Testis (tissue), 2 donors: ENCODE measurements around the gene RDH13.
"Not testable (repeated sequence)": the region's sequence is repeated elsewhere in the genome, so short reads cannot be mapped to it uniquely, and the experiment has no call there.

Source experiments
- POLR2A ChIP-seq: fragments of 450-650 bp; IDR thresholded peaks from one replicate; pipeline ENCODE4 v1.6.1; 2017; ENCODE audit warnings: antibody characterized with exemption, mild to moderate bottlenecking, moderate library complexity
- TF ChIP-seq, protein P1 (sequence below), 3 experiments: fragments of 450-650 bp in 2 of 3; fragments of 200-600 bp in 1 of 3; sonication (generic) in 1 of 3; IDR thresholded peaks; one replicate each; pipeline ENCODE4 v1.5.1; 2016 to 2019; ENCODE audit warnings: antibody characterized with exemption in 3 of 3, mild to moderate bottlenecking in 2 of 3, moderate library complexity in 1 of 3

DNA sequence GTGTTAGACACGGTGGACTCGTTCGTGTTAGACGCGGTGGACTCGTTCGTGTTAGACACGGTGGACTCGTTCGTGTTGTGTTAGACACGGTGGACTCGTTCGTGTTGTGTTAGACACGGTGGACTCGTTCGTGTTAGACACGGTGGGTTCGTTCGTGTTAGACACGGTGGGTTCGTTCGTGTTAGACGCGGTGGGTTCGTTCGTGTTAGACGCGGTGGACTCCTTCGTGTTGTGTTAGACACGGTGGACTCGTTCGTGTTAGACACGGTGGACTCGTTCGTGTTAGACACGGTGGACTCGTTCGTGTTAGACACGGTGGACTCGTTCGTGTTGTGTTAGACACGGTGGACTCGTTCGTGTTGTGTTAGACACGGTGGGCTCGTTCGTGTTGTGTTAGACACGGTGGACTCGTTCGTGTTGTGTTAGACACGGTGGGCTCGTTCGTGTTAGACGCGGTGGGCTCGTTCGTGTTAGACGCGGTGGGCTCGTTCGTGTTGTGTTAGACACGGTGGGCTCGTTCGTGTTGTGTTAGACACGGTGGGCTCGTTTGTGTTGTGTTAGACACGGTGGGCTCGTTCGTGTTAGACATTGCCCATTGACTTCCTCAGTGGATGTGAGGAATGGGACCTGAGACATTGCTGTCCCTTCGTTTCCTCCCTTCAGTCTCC, 29.8 kb downstream of the RDH13 start:
- TF ChIP-seq, protein P1, sequence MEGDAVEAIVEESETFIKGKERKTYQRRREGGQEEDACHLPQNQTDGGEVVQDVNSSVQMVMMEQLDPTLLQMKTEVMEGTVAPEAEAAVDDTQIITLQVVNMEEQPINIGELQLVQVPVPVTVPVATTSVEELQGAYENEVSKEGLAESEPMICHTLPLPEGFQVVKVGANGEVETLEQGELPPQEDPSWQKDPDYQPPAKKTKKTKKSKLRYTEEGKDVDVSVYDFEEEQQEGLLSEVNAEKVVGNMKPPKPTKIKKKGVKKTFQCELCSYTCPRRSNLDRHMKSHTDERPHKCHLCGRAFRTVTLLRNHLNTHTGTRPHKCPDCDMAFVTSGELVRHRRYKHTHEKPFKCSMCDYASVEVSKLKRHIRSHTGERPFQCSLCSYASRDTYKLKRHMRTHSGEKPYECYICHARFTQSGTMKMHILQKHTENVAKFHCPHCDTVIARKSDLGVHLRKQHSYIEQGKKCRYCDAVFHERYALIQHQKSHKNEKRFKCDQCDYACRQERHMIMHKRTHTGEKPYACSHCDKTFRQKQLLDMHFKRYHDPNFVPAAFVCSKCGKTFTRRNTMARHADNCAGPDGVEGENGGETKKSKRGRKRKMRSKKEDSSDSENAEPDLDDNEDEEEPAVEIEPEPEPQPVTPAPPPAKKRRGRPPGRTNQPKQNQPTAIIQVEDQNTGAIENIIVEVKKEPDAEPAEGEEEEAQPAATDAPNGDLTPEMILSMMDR (IDR thresholded peaks at IDR 0.05), result not testable (repeated sequence)
- TF ChIP-seq POLR2A, result not testable (repeated sequence)
